Non-pigmented ciliary epithelial cell (primary cell): Measurements from ENCODE around the gene SCIN.
A peak's percentile ranks its signal among the peaks of the same experiment; 100 is the strongest.
"Not testable (repeated sequence)": the region's sequence is repeated elsewhere in the genome, so short reads cannot be mapped to it uniquely, and the experiment has no call there.

Experiments
- DNase-seq: peaks from one replicate; pipeline ENCODE4 v3.0.0-alpha.2; 2010; ENCODE audit warnings: low read depth

SCIN gene

DNA sequence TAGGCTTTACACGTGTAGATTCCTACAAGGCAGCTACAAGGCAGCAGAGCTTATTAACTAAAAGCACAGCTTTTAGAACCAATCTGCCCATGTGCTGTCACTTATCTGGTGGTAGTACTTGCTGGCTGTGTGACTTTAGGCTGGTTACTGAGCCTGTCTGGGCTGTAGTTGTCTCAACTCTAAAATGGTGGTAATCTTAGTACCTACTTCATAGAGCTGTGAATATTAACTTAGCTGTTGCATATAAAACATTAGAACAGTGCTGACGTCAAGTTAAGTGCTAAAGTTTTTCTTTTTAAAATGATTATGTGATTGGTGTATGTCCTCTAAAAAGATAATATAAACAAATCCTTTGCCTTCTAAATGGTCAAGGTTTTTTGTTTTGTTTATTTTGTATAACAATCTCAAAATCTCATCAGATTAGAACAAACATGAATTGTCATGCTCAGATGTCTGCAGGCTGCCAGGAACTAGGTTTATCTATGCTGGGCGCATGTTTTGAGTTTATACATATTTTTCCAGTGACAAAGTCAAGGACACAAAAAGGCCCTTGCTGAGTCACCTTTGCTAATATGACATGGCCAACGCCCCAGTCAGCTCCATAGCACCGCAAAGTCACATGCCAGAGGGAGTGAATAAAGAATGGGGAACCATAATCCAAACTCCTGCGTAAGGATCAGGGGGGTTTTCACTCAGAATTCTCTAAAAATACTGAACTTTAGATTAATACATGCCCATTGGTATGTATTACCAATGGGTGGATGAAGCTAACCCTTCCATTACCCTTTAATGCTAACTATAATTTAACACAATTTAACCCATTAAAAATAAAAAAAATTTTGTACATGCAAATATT, 77.1 kb downstream of the SCIN start:
- DNase-seq = no peak

DNA sequence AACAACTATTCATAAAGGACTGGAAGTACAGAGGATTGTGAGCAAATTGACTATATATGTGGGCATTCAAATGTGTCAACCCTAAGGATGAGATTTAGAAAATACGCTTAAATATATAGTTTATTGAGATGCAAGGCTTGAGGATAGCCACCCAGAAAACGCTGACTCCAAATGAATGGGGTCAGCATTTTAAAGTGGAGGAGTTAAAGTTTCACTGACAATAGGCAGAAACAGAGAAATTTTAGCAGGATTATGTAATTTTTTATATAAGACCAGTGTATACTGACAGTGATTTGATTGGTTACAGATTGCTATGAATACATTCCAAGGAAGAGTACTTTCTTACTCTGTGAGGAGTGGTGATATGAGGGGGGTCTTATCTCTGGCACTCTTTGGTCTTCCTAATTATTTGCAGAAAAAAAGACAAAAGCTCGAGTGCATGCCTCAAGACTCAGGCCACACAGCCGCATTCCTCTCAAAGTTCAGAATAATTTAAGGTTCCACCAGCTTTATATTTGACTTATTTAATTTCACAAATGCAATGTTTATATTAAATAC, 78.3 kb downstream of the SCIN start:
- no peak for DNase-seq

DNA sequence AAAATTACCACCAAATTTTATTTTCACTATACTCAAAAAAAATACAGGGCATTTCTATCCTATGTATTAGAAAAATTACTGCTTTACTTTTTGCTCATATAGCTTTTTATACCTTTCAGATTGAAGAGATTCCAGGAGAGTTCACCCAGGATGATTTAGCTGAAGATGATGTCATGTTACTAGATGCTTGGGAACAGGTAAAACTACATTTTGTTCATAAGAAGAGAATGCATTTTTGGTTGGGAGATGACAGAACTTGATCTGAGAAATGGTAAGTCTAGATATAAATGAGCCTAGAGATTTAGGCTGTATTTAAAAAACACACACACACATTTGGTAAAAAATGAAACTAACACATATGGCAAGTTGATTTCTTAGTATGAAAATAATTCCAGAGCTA, 78.8 kb downstream of the SCIN start:
- no peak for DNase-seq

DNA sequence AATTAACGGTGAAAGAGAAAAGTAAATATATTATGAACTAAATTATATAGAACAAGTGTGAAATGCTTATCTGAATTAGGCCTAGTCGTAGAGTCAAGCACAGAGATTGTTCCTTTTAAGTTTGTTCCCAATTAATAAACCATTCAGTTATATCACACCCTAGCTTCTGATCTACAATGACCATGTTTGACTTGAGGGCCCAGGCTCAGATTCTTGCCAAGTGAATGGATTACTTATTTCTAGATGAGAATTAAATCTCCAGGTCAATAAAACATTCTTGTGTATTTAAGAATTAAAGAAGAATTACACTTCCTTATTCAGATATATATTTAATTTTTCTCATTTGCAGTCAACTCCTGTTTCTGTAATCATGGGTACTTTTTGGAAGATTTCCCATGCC, 79.6 kb downstream of the SCIN start:
- DNase-seq = no peak

DNA sequence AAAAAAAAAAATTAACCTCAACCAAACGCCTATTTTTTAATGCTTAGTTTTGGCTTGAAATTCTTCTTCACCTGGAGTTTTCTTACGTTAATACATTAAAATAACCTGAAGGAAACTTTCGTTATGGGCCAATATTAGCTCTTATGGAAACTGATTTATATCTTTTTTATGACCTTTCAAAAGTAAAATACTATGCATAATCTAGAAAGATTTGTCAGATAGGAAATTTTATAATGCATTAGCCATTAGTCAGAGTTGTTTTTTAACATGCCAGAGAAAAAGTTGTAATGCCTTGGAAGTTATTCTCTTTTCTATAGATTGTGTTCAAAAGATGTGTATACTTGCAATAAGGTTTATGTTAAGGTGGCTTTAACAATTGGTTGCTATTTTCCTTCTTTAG, 82.6 kb downstream of the SCIN start:
- DNase-seq = no peak

DNA sequence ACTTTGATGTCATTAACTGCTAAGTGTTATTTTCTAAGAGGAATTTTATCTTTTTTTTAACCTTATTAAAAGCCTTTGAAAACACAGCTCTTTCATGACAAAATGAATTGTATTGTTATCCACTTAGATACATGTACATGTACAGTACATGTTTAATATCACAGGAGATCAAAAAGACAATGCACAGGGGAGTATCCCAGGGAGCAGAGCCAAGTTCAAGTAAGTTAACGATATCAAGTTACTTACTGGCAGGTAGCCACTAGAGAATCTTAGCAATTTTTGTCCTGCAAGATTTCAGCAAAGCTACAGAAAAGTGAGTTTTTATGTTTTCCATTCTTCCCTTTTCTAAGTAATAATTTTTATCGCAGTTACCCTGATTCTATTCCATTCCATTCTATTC, 83.0 kb downstream of the SCIN start:
- no peak for DNase-seq

DNA sequence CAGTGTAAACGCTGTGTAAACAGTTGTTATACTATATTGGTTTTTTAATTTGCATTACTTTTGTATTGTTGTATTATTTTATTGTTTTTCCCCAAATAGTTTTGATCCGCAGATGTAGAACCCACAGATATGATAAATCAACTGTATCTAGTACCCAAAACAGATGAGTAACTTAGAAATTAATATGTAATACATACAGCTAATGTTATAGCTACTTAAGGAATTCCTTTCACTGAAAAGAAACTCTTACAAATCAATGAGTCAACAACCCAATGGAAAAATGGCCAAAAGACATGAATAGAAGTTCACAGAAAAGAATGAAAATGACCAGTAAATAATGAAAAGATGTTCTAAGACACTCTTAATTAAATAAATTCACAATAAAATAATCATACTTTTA, 84.6 kb downstream of the SCIN start:
- DNase-seq = no peak

DNA sequence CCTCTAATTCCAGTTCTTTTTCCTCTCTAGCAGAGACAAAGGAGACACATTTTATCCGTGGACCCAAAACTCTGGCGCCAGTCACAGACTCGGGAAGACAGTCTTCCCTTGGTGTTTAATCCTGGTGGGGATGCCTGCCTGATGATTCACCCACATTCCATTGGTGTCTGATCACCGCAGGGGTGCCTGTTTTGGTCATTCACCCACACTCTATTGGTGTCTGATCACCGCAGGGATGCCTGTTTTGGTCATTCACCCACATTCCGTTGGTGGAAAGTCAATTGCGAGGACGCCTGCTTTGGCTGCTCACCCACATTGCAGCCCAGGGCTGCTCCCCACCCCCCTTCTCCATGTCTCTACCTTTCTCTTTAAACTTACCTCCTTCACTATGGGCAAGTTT, 89.9 kb downstream of the SCIN start:
- DNase-seq = peak; percentile 92

DNA sequence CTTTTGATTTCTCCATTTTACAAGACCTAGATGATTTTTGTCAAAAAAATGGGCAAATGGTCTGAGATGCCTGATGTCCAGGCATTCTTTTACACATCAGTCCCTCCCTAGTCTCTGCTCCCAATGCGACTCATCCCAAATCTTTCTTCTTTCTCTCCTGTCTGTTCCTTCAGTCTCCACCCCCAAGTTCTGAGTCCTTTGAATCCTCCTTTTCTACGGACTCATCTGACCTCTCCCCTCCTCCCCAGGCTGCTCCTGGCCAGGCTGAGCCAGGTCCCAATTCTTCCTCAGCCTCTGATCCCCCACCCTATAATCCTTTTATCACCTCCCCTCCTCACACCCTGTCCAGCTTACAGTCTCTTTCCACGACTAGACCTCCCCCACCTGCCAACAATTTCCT, 90.5 kb downstream of the SCIN start:
- DNase-seq = not testable (repeated sequence)

DNA sequence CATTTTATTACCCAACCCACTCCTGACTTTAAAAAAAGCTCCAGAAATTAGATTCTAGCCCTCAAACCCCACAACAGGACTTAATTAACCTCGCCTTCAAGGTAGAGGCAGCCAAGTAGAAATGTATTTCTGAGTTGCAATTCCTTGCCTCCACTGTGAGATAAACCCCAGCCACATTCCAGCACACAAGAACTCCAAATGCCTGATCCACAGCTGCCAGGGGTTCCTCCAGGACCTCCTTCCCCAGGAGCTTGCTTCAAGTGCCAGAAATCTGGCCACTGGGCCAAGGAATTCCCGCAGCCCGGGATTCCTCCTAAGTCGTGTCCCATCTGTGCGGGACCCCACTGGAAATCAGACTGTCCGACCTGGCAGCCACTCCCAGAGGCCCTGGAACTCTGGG, 91.1 kb downstream of the SCIN start:
- DNase-seq = no peak

DNA sequence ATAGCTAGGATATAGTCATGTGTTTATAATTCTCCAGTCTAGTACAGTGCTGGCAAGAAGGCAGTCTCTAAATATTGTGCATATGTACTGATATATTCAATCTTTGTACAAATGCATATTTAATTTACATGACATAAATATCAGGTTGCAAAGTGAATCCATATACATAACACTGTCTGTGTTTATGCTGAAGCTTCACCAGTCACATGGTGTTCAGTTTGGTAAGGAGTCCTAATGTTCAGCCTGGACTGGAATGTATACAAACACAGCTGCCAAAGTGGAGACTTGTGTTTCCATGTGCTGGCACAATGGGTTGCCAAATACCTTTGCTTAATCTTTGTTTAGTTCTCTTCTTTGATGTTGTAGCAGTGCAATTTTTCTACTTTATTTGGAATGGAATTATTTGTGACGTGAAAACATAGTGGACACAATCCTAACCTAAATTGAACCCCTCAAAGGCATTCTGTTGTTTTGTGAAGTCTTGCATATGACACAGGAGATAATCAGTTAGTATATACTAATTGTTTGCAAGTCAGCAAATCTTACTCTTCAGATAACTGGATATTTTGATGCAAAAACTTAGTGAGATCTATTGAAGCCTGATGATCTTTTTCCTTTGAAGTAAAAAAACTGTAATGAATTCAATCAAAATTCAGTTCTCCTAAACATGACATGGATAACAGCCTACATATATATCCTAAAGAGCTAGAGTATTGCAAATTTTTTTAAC, 99.6 kb downstream of the SCIN start:
- no peak for DNase-seq

DNA sequence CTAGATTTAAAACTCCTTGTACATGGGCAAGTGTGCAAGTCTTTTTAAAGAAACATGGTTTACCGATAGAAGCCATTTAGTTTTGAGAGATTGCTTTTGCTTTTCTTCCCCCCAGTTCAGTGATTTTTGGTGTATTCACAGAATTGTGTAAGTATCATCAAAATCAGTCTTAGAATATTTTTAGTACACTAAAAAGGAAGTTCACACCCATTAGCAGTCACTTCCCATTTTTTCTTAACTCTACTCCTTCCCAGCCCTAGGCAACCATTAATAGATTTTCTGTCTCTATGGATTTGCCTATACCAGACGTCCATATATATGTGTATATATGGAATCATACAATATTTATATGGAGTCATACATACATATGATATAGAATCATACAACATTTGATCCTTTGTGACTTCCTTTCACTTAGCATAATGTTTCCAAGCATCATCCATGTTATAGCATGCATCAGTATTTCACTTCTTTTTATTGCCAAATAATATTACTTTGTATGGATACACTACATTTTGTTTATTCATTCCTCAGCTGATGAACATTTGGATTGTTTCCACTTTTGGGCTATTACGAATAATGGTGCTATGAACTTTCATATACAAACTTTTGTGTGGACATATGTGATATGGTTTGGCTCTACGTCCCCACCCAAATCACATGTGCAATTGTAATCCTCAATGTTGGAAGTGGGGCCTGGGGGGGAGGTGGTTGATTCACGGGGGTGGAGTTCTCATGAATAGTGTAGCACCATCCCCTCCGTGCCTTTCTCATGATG, 100.4 kb downstream of the SCIN start:
- DNase-seq = no peak

DNA sequence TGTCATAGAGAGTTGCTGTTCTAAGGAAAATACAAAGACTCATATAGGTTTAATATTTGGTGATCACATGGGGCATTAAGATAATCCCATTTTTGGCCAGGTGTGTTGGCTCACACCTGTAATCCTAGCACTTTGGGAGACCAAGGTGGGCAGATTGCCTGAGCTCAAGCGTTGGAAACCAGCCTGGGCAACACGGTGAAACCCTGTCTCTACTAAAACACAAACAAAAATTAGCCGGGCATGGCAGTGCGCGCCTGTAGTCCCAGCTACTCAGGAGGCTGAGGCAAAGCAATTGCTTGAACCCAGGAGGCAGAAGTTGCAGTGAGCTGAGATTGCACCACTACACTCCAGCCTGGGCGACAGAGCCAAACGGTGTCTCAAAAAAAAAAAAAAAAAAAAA, 102.9 kb downstream of the SCIN start:
- not testable (repeated sequence) for DNase-seq

DNA sequence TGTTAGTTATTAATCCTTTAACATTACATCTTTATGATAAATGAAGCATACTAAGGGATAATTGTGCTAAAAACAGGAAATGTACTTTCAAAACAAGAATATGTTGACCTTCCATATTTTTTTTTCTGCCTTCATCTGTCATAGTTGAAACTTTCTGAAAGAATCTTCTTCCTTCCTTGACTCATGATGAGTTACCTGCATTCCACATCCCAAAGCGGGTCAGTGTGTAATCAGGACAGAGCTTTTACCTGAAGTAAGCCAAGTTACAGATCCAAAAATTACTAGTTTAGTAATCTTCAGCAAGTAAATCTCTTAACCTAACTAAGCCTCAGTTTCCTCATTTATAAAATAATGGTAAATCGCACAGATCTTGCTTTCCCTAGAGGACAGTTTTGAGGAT, 103.5 kb downstream of the SCIN start:
- DNase-seq = no peak

DNA sequence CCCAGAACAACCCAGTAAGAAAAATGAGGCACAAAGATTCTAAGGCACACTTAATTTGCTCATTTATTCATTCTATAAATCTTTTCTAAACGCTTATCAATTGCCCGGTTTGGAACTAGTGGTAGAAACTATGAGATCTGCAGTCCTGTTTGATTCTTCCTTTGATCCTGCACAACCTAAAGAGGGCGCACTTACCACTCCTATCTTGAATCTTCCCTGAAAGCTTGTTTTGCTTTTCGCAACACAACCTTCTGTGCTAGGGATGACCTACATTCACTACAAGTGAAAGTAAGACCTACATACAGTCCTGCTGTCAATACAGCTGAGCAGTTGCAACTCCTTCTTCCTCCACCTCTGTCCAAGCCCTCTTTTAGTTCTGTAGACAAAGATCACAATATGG, 104.3 kb downstream of the SCIN start:
- no peak for DNase-seq

DNA sequence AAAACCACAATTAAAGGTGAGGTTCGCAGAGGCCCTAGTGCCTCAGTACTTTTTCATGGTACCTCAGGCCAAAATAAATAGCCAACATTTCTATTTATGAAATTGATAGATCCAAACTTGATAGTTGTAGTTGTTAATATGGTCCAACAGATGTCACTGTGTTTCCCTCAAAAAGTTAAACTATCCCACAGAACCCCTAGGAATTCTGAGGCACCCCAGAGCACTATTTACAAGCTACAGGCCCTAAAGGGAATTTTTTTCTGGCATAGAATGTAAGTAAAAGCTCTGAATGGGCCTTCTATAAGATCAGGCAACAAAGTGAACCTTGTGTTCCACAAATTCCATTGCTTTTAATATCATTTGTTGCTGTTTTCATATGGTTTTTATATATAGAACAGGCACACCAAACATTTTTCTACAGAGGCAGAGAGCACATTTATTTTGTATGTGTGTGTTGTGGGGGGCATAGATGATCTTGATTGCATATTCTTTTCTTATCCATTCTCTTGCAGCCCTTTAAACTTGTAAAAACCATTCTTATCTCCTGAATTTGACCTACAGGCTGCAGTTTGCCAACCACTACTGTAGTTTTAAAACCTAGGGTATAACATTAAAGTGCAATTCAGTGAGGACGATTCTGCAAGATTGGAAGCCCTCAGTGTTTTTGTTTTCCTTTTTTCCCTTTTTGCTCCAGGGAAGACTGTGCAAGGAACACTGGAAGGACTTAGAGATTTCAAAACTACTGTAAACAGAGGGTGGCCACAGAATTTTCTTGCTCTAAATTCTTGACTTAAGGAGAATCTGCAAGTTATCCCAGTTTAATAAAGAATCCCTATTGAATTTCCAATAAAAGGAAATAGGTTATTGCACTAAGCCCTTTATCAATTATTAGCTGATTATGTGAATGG, 113.4 kb downstream of the SCIN start:
- no peak for DNase-seq

DNA sequence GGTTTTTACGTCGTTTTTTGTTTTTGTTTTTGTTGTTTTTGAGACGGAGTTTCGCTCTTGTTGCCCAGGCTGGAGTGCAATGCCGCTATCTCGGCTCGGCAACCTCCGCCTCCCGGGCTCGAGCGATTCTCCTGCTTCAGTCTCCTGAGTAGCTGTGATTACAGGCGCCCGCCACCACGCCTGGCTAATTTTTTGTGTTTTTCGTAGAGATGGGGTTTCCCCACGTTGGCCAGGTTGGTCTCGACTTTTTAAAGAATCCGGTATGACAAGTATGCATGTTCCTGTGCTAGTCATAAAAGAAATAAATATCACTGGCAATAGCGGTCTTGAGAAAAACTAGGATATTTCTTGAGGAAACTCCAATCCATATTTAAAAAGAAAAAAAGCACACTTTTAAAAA, 114.2 kb downstream of the SCIN start:
- no peak for DNase-seq

DNA sequence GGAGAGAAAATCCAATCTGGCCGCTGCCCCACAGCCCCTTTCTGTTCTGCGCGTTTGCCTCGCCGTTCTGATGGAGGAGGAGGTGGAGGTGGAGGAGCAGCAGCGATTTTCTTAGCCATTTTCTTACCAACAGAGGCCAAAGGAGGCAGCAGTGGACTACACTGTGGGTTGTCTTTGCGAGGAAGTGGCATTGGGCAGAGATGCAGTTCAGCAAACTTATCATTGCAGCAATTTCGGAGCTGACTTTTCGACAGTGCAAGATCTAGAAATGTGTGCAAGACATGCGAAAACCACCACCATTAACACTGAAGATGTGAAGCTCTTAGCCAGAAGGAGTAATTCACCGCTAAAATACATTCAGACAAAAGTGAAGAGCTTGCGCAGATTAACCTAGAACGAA, 115.0 kb downstream of the SCIN start:
- DNase-seq = no peak

DNA sequence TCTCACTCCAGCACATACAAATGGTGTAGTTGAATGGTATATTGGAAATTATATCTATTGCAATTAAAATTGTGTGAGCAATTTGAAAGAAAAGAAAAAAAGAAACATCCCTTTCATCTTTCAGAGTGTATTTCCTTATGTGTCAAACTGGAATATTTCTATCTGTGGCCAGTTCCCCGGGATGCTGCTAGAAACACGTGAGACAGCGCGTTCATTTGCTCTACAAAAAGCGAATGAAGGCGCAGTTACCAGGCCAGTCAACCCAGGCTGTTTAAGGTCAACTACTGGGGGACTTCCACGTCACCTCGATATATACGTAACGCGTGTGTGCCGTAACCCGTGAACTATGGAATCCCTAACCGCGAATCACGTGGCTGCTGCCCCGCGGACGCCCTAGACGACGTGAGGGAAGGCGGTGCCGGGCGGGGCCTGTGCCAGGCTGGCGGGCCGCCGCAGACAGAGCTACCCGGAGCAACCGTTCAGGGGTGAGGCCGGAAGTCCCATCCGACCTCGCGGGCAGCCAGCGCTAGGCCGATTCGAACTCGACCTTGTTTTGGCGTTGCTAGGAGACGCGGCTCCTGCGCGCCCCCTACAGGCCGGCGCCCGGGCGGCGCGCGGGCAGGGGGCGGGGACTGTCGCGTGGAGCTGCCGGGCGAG, 115.8 kb downstream of the SCIN start:
- no peak for DNase-seq

DNA sequence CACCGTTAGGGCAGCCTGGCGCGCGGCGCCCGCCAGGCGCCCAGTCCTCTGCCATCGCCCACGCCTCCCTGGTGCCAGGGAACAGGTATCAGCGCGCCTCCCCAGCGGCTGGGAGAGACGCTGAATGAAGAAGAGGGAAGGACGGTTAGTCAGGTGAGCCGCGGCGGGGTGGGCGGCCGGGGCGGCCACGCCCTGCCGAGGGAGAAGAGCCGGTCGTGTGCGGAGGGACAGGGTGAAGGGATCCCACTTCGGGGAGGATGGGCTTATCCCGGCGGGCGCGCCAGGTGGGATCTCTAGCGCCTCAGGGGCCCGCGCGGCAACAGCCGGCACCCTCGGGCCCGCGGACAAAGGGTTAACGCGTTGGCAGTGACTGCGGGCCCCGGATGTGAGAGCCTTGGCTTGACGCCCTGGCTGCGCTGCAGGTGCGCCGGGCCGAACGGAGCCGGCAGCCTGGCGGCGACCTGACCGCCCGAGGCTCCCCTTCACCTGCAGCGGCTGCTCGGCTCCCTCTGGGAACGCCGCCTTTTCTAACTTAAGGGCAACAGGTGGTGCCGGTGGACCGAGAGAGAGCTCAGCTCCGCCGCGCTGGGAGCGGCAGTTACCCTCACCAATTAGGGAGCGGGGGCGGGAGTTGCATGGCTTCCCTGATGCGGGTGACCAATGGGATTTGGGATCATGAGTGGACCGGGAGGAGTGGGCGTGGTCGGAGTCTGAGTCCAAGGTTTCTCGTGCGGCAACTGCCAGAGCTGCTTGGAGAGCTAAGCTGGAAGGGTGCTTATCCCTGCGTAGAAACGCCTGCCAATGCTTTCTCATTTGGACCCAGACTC, 116.6 kb downstream of the SCIN start, which contains the start of gene ARL4A:
ARL4A (plus strand) TSS at position 743 of the 827 bp plus-strand sequence. CDS start 622 bp downstream, outside the sequence.
- peak; percentile 94 for DNase-seq
